GM12878 (cell line): ENCODE results near the gene ETV6.

Experiments
- EGR1 ChIP-seq, 2 experiments: IDR thresholded peaks; 1 replicate in 1 of 2; 2 replicates in 1 of 2; pipeline ENCODE4 v1.6.1; 2011 to 2012; ENCODE audit warnings: low read depth in 2 of 2, low read length in 2 of 2, borderline replicate concordance in 1 of 2, mild to moderate bottlenecking in 1 of 2, moderate library complexity in 1 of 2
- FOXK2 ChIP-seq: fragments of 450-650 bp; IDR thresholded peaks from 2 replicates; pipeline ENCODE4 v1.6.1; 2017; ENCODE audit warnings: mild to moderate bottlenecking, moderate library complexity
- MTA2 ChIP-seq: fragments of 450-650 bp; IDR thresholded peaks from 2 replicates; pipeline ENCODE4 v1.6.1; 2016; ENCODE audit warnings: low read depth, mild to moderate bottlenecking, moderate library complexity
- SIX5 ChIP-seq: IDR thresholded peaks from 2 replicates; pipeline ENCODE4 v1.6.1; 2011; ENCODE audit warnings: mild to moderate bottlenecking, low read depth, low read length, moderate library complexity; ENCODE audit not compliant: severe bottlenecking
- SP1 ChIP-seq: IDR thresholded peaks from one replicate; pipeline ENCODE4 v1.6.1; 2011; ENCODE audit warnings: low read depth, low read length
- TF ChIP-seq, protein P1 (sequence below): fragments of 150-350 bp; IDR thresholded peaks from 2 replicates; pipeline ENCODE4 v1.6.1; 2016; ENCODE audit warnings: low read depth, low read length

DNA sequence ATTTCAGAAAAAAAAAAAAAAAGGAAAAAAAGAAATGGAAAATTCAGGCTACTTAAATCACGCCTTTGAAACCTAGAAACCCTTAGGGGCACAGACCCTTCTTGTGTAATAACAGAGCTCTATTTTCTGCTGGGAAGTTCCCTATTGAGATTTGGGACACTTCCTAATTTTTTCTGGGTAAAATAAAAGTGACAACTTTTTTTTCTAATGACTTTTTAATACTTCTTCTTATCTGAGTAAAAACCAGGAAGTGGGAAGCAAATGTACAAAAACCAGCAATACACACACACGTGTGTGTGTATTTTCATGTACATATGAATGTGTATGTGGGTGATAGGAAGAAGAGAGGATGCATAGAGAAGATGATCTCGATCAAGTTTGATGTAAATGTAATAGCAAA lies 35.8 kb downstream of the ETV6 start:
- TF ChIP-seq MTA2 (no peak), EGR1 (IDR thresholded peaks at IDR 0.05; ENCODE audit: borderline replicate concordance in 1 of 2, low read depth in 2 of 2, low read length in 2 of 2) (no peak), SIX5 (no peak), FOXK2 (no peak), SP1 (no peak)
- TF ChIP-seq, protein P1, sequence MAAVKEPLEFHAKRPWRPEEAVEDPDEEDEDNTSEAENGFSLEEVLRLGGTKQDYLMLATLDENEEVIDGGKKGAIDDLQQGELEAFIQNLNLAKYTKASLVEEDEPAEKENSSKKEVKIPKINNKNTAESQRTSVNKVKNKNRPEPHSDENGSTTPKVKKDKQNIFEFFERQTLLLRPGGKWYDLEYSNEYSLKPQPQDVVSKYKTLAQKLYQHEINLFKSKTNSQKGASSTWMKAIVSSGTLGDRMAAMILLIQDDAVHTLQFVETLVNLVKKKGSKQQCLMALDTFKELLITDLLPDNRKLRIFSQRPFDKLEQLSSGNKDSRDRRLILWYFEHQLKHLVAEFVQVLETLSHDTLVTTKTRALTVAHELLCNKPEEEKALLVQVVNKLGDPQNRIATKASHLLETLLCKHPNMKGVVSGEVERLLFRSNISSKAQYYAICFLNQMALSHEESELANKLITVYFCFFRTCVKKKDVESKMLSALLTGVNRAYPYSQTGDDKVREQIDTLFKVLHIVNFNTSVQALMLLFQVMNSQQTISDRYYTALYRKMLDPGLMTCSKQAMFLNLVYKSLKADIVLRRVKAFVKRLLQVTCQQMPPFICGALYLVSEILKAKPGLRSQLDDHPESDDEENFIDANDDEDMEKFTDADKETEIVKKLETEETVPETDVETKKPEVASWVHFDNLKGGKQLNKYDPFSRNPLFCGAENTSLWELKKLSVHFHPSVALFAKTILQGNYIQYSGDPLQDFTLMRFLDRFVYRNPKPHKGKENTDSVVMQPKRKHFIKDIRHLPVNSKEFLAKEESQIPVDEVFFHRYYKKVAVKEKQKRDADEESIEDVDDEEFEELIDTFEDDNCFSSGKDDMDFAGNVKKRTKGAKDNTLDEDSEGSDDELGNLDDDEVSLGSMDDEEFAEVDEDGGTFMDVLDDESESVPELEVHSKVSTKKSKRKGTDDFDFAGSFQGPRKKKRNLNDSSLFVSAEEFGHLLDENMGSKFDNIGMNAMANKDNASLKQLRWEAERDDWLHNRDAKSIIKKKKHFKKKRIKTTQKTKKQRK: no peak
